GM23248 (cell line): Measurements from ENCODE around the gene USP48.

Experiments used
- EZH2 ChIP-seq: fragments of 200-600 bp; sonication (generic); IDR thresholded peaks from 2 replicates; pipeline ENCODE4 v1.6.1; 2018; ENCODE audit warnings: antibody characterized with exemption, mild to moderate bottlenecking; ENCODE audit not compliant: insufficient read depth, poor library complexity, severe bottlenecking
- EZH2phosphoT487 ChIP-seq: fragments of 200-600 bp; sonication (generic); IDR thresholded peaks from 2 replicates; pipeline ENCODE4 v1.6.1; 2018; ENCODE audit warnings: antibody characterized with exemption, moderate library complexity, mild to moderate bottlenecking, low read depth; ENCODE audit not compliant: insufficient read depth

- no peak for TF ChIP-seq EZH2
- no peak for TF ChIP-seq EZH2phosphoT487
Observed at GRCh38 chr1:21666576-21667320, 116.2 kb downstream of the USP48 start.
